Neuronal stem cell (in vitro differentiated cells): Measurements from ENCODE around the gene TNS3.

Experiments
- DNase-seq: peaks from one replicate; pipeline ENCODE4 v3.0.0-alpha.2; 2013; ENCODE audit warnings: low spot score
- H2AFZ ChIP-seq: one replicate; pipeline ENCODE4 v1.6.1; 2013; ENCODE audit warnings: mild to moderate bottlenecking, low read length, inconsistent platforms
- H2AK5ac ChIP-seq: 2 replicates; pipeline ENCODE4 v1.6.1; 2013; ENCODE audit warnings: low read depth, mild to moderate bottlenecking, inconsistent platforms, low read length, moderate library complexity, mixed read lengths
- H2BK120ac ChIP-seq: 2 replicates; pipeline ENCODE4 v1.6.1; 2013; ENCODE audit warnings: low read depth, mild to moderate bottlenecking, inconsistent platforms, low read length, moderate library complexity, mixed read lengths
- H2BK12ac ChIP-seq: one replicate; pipeline ENCODE4 v1.6.1; 2013; ENCODE audit warnings: low read length, inconsistent platforms
- H2BK15ac ChIP-seq: 2 replicates; pipeline ENCODE4 v1.6.1; 2013; ENCODE audit warnings: mild to moderate bottlenecking, low read length, inconsistent platforms, mixed read lengths
- H2BK5ac ChIP-seq: one replicate; pipeline ENCODE4 v1.6.1; 2013; ENCODE audit warnings: inconsistent platforms, mild to moderate bottlenecking, low read length, moderate library complexity
- H3K14ac ChIP-seq: one replicate; pipeline ENCODE4 v1.6.1; 2013; ENCODE audit warnings: low read length, inconsistent platforms
- H3K18ac ChIP-seq: 2 replicates; pipeline ENCODE4 v1.6.1; 2013; ENCODE audit warnings: low read length, inconsistent platforms
- H3K23ac ChIP-seq: 2 replicates; pipeline ENCODE4 v1.6.1; 2013; ENCODE audit warnings: low read depth, mild to moderate bottlenecking, mixed read lengths, low read length, inconsistent platforms; ENCODE audit not compliant: poor library complexity
- H3K27ac ChIP-seq: replicated peaks from 3 replicates; pipeline ENCODE4 v1.5.1; 2013; ENCODE audit warnings: low read length, inconsistent platforms
- H3K27me3 ChIP-seq, 3 experiments: 2 replicates each; pipeline ENCODE4 v1.6.1; 2013; ENCODE audit warnings: low read length in 3 of 3, mild to moderate bottlenecking in 2 of 3, inconsistent platforms in 1 of 3, low read depth in 1 of 3, mixed read lengths in 1 of 3, moderate library complexity in 1 of 3; ENCODE audit not compliant: control insufficient read depth in 3 of 3, insufficient read depth in 3 of 3
- H3K36me3 ChIP-seq, 2 donors: replicated peaks in 1 of 2; 2 replicates each; pipeline ENCODE4 v1.6.1; 2013; ENCODE audit warnings: low read length in 2 of 2; ENCODE audit not compliant: control insufficient read depth in 2 of 2, insufficient read depth in 2 of 2
- H3K4ac ChIP-seq: 2 replicates; pipeline ENCODE4 v1.6.1; 2013; ENCODE audit warnings: inconsistent platforms, mild to moderate bottlenecking, low read length, moderate library complexity
- H3K4me1 ChIP-seq, 2 donors: 1 replicate in 1 of 2; 2 replicates in 1 of 2; pipeline ENCODE4 v1.6.1; 2013; ENCODE audit warnings: low read length in 2 of 2, low read depth in 1 of 2; ENCODE audit not compliant: control insufficient read depth in 2 of 2, insufficient read depth in 1 of 2
- H3K4me2 ChIP-seq: one replicate; pipeline ENCODE4 v1.6.1; 2013; ENCODE audit warnings: mild to moderate bottlenecking, low read length, inconsistent platforms; ENCODE audit not compliant: insufficient read depth, poor library complexity, severe bottlenecking
- H3K4me3 ChIP-seq, 2 donors: 2 replicates each; pipeline ENCODE4 v1.5.1; 2013; ENCODE audit warnings: low read length in 2 of 2, mild to moderate bottlenecking in 2 of 2, inconsistent platforms in 1 of 2, moderate library complexity in 1 of 2
- H3K79me1 ChIP-seq: one replicate; pipeline ENCODE4 v1.6.1; 2013; ENCODE audit warnings: low read depth, mild to moderate bottlenecking, inconsistent platforms, low read length, moderate library complexity
- H3K9ac ChIP-seq: one replicate; pipeline ENCODE4 v1.6.1; 2013; ENCODE audit warnings: mild to moderate bottlenecking, low read depth, low read length, inconsistent platforms; ENCODE audit not compliant: poor library complexity
- H3K9me3 ChIP-seq, 2 donors: replicated peaks in 1 of 2; 2 replicates each; pipeline versions ENCODE3 to v1.6.1; 2013; ENCODE audit warnings: low read length in 2 of 2, mild to moderate bottlenecking in 2 of 2, inconsistent platforms in 1 of 2, low read depth in 1 of 2, mixed read lengths in 1 of 2, moderate library complexity in 1 of 2; ENCODE audit not compliant: control insufficient read depth in 2 of 2, insufficient read depth in 1 of 2
- H4K8ac ChIP-seq: one replicate; pipeline ENCODE4 v1.6.1; 2013; ENCODE audit warnings: low read depth, mild to moderate bottlenecking, inconsistent platforms, low read length, moderate library complexity
- H4K91ac ChIP-seq: one replicate; pipeline ENCODE4 v1.6.1; 2013; ENCODE audit warnings: low read length, low read depth, mild to moderate bottlenecking, inconsistent platforms; ENCODE audit not compliant: poor library complexity
- WGBS, 2 donors: extraction: QIAGEN DNeasy Blood & Tissue Kit; methylation state at CpG; one replicate each; pipeline ENCODE4 v1.1.7; 2013; ENCODE audit warnings: missing lambda C conversion rate in 2 of 2, mixed read lengths in 1 of 2; ENCODE audit not compliant: insufficient read length in 2 of 2, insufficient replicate concordance in 1 of 2; ENCODE audit errors: extremely low coverage in 2 of 2; 5-methylcytosine and 5-hydroxymethylcytosine counted together

Gene TNS3

DNA sequence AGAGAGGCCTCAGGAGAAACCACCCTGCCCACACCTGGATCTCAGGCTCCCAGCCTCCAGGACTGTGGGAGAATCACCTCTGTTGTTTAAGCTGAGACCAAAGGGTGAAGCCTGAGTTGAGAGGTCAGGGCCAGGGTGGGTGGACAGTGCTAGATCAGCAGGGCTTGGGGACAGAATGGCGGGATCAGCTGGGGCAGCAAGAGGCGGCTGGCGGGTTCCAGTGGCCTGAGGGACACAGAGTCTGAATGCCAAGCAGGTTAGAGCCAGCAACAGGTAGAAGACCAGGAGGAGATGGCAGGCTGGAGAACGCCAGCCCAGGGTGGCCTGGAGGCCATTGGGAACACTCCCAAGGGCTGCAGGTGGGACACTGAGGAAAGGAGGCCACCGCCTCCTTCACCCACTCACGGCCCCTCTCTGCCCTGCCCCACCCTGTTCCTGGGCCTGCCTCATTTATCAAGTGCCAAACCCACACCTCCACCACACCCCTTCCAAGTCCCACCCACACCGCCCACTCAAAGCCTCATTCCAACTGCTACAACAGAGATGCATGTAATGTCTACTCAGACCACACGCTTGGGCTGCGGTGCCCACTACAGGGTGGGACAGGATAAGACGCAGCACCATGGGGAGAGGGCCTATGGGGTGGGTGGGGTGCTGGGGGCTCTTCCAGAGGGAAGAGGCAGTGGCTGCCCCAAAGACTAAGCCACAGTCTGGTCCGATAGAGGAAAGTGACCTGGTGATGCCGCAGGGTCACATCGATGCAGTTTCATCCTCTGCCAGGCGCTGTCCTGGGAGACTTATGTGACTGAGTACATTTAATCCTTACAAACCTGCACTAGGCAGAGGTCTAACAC is 173.9 kb downstream of the TNS3 start:
- no CpG with 5 or more reads among the region's 14 CpGs for WGBS, 2 donors
- H2BK5ac ChIP-seq = no peak overlapping the region
- DNase-seq = no peak
- peaks cover 0 to 4% of the 10 kb centered on the region in 2 donors for H3K4me1 ChIP-seq
- no peak overlapping the region for H3K23ac ChIP-seq
- H4K8ac ChIP-seq = no peak overlapping the region
- no peak overlapping the region for H3K14ac ChIP-seq
- no peak overlapping the region for H2BK15ac ChIP-seq
- no peak overlapping the region for H3K9ac ChIP-seq
- no peak overlapping the region for H2BK12ac ChIP-seq
- H3K9me3 ChIP-seq = no peaks in the 10 kb centered on the region
- no peak overlapping the region for H3K18ac ChIP-seq
- no peaks in the 10 kb centered on the region for H3K27me3 ChIP-seq
- H2AK5ac ChIP-seq = no peak overlapping the region
- no peak overlapping the region for H3K4me2 ChIP-seq
- H3K79me1 ChIP-seq = no peaks in the 10 kb centered on the region
- H3K36me3 ChIP-seq = peaks cover 0 to 10% of the 10 kb centered on the region in 2 donors
- H3K27ac ChIP-seq = no peak overlapping the region
- H3K4me3 ChIP-seq = no peak overlapping the region
- no peak overlapping the region for H2BK120ac ChIP-seq
- no peak overlapping the region for H4K91ac ChIP-seq
- H3K4ac ChIP-seq = no peak overlapping the region
- no peak overlapping the region for H2AFZ ChIP-seq

DNA sequence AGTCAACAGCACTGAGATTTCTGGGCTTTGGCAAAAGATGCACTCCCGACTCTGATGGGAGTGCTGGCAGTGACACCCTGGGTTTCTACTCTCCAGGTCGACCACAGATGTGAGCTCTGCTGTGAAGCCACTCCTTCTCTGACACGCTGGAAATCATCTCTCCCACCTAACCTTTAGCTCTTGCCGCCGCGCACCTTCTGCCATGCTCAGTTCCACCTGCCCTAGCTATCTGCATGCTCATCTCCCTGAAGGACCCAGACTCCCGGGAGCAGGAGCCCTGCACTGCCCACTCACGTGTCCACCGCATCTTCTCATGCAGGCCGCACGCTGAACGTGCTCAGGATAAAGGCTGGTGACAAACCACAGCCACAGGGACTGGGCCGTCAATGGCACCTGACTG is 174.8 kb downstream of the TNS3 start:
- no peak overlapping the region for H4K8ac ChIP-seq
- no peak overlapping the region for H3K4me3 ChIP-seq
- H3K9me3 ChIP-seq = no peaks in the 10 kb centered on the region
- H3K14ac ChIP-seq = no peak overlapping the region
- no peaks in the 10 kb centered on the region for H3K79me1 ChIP-seq
- no peak overlapping the region for H3K4ac ChIP-seq
- H2AK5ac ChIP-seq = no peak overlapping the region
- H3K4me2 ChIP-seq = no peak overlapping the region
- H3K27ac ChIP-seq = no peak overlapping the region
- no peaks in the 10 kb centered on the region for H3K27me3 ChIP-seq
- no peak overlapping the region for H2BK15ac ChIP-seq
- DNase-seq = no peak
- H3K23ac ChIP-seq = no peak overlapping the region
- H3K18ac ChIP-seq = no peak overlapping the region
- no peak overlapping the region for H2AFZ ChIP-seq
- no peak overlapping the region for H4K91ac ChIP-seq
- WGBS, 2 donors = no CpG with 5 or more reads among the region's 13 CpGs
- peaks cover 0 to 11% of the 10 kb centered on the region in 2 donors for H3K36me3 ChIP-seq
- H2BK12ac ChIP-seq = no peak overlapping the region
- no peak overlapping the region for H3K9ac ChIP-seq
- peaks cover 0 to 5% of the 10 kb centered on the region in 2 donors for H3K4me1 ChIP-seq
- no peak overlapping the region for H2BK120ac ChIP-seq
- H2BK5ac ChIP-seq = no peak overlapping the region

DNA sequence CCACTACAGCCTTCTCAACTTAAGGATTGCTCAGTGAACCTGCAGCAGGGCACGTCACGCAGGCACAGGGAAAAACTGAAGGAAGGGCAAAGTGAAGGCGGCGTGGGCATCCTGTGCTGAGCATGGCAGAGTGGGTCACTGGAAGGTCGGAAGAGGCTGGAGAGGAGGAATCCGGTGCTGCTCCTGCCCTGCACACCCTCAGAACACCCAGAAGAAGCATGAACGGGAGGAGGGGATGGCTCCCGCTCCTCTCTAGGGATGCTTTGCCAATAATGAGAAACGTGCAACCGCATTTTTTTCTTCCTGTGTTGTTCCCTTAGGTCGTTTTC is 175.1 kb downstream of the TNS3 start:
- Histone ChIP-seq H2AFZ (no peak overlapping the region), H3K18ac (no peak overlapping the region), H3K27ac (no peak overlapping the region), H2AK5ac (no peak overlapping the region), H3K9ac (no peak overlapping the region), H3K9me3 (no peaks in the 10 kb centered on the region), H3K4me2 (no peak overlapping the region), H3K79me1 (no peaks in the 10 kb centered on the region), H2BK12ac (no peak overlapping the region), H2BK120ac (no peak overlapping the region), H4K8ac (no peak overlapping the region), H3K27me3 (no peaks in the 10 kb centered on the region), H4K91ac (no peak overlapping the region), H3K4me1 (peaks cover 0 to 5% of the 10 kb centered on the region in 2 donors), H3K14ac (no peak overlapping the region), H2BK5ac (no peak overlapping the region), H3K23ac (no peak overlapping the region), H3K4me3 (no peak overlapping the region), H3K4ac (no peak overlapping the region), H3K36me3 (peaks cover 0 to 9% of the 10 kb centered on the region in 2 donors), H2BK15ac (no peak overlapping the region)
- no peak for DNase-seq
- no CpG with 5 or more reads among the region's 11 CpGs for WGBS, 2 donors

DNA sequence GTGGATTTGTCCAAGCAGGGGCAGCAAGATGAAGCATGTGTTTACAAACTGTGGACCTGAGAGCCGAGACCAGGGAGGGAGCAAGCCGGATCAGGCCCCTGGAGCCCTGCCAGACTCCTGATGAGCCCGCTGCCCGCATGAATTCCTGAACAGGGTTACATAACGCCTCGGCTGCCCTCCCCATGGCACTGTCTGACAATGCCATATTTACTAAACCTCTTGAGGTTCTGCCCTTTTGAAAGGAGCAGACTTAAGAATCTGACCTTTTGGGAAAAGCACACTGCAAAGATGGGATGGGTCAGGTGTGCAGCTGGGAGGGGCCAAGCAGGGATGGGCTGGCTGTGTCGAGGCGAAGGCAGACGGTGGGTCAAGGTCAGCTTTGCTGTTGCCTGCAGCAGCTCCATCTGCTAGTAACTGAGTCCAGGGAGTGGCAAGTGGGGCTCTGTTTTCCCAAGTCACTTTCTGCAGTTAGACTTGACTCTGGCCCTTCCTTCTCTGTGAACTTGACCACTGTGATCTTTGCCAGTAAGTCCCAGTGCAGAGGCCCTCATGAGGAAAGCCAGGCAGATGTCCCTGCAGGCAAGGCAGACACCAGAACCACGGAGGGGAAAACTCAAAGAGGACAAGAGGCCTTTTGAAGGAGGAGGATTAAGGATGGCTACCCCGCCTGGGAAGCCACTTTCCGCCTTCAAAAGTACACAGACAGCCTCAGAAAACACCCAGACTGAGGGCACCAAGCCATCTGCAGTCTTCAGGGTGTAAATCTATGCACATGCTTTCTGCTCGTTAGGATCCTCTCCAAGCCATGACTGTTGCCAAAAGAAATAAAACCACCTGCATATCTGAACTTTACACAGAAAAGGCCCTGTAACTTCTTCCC is 175.8 kb downstream of the TNS3 start:
- Histone ChIP-seq H4K91ac (no peak overlapping the region), H4K8ac (no peak overlapping the region), H3K9ac (no peak overlapping the region), H3K36me3 (peaks cover 0 to 8% of the 10 kb centered on the region in 2 donors), H3K14ac (no peak overlapping the region), H2AFZ (no peak overlapping the region), H3K79me1 (no peaks in the 10 kb centered on the region), H3K27ac (no peak overlapping the region), H2BK5ac (no peak overlapping the region), H2BK12ac (no peak overlapping the region), H3K23ac (no peak overlapping the region), H3K4me2 (no peak overlapping the region), H2AK5ac (no peak overlapping the region), H3K4ac (no peak overlapping the region), H3K4me3 (no peak overlapping the region), H3K18ac (no peak overlapping the region), H2BK120ac (no peak overlapping the region), H3K27me3 (no peaks in the 10 kb centered on the region), H3K9me3 (no peaks in the 10 kb centered on the region), H2BK15ac (no peak overlapping the region), H3K4me1 (peaks cover 0 to 5% of the 10 kb centered on the region in 2 donors)
- no CpG with 5 or more reads among the region's 13 CpGs for WGBS, 2 donors
- no peak for DNase-seq
